Measurements from ENCODE around the gene SERTAD2.

The SERTAD2 gene

DNA sequence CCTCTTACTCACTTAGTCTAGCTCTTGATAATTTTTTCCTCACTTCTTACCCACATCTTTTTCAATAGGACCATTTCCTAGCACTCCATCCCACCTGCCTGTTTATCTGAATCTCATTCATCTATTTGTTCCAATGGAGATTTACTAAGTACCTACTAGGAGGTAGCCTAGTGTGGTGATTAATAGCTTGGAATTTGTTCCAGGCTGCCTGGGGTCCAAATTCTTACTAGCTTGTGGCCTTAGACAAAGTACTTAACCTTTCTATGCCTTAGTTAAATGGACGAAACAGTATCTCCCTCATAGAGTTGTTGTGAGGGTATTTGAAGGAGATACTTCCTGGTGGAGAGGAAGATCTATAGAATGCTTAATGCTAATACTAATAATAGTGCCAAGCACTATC is 42.9 kb upstream of the SERTAD2 start:
- TF ChIP-seq, protein P1, sequence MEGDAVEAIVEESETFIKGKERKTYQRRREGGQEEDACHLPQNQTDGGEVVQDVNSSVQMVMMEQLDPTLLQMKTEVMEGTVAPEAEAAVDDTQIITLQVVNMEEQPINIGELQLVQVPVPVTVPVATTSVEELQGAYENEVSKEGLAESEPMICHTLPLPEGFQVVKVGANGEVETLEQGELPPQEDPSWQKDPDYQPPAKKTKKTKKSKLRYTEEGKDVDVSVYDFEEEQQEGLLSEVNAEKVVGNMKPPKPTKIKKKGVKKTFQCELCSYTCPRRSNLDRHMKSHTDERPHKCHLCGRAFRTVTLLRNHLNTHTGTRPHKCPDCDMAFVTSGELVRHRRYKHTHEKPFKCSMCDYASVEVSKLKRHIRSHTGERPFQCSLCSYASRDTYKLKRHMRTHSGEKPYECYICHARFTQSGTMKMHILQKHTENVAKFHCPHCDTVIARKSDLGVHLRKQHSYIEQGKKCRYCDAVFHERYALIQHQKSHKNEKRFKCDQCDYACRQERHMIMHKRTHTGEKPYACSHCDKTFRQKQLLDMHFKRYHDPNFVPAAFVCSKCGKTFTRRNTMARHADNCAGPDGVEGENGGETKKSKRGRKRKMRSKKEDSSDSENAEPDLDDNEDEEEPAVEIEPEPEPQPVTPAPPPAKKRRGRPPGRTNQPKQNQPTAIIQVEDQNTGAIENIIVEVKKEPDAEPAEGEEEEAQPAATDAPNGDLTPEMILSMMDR (IDR thresholded peaks at IDR 0.05) = no peak
- Histone ChIP-seq H3K27ac (no peak overlapping the region), H3K4me3 (no peak overlapping the region)
- DNase-seq (ENCODE audit: low spot score) = no peak

DNA sequence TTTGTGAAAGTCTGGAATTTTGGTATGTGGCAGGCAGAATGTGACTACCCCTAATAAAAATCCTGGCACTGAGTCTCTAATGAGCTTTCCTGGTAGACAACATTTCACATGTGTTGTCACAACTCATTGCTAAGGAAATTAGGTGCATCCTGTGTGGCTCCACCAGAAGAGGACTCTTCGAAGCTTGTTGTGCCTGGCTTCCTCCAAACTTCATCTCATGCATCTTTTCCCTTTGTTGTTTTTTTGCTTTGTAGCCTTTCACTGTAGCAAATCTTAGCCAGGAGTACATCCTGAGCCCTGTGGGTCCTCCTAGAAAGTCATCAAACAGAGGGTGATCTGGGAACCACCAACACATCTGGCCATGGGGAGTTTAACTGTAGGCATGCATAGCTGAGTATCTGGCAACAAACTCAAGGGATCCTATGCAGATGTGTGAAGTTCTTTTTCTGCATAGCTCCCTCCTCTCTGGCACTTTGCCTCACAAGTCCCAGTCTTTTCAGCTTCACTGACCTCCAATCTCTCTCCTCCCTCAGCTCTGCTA is 42.1 kb upstream of the SERTAD2 start:
- no peak overlapping the region for H3K27ac ChIP-seq
- H3K4me3 ChIP-seq = no peak overlapping the region
- TF ChIP-seq, protein P1 (IDR thresholded peaks at IDR 0.05) = no peak
- DNase-seq (ENCODE audit: low spot score) = no peak

DNA sequence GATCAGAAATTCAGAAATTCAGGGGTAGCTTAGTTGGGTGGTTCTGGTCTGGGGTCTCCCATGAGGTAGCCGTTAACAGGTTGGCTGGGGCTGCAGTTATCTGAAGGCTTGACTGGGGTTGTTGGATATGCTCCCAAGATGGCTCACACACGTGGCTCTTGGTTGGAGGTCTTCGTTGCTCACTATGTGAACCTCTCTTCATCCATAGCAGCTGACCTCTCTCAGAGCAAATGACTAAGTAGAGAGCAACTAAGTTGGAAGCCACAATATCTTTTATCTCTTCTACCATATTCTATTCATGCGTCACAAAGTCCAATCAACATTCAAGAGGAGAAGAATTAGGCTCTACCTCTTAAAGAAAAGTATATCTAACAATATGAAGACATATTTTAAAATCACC is 38.7 kb upstream of the SERTAD2 start:
- H3K4me3 ChIP-seq = no peak overlapping the region
- no peak for DNase-seq (ENCODE audit: low spot score)
- H3K27ac ChIP-seq = no peak overlapping the region
- TF ChIP-seq, protein P1 (IDR thresholded peaks at IDR 0.05) = no peak

DNA sequence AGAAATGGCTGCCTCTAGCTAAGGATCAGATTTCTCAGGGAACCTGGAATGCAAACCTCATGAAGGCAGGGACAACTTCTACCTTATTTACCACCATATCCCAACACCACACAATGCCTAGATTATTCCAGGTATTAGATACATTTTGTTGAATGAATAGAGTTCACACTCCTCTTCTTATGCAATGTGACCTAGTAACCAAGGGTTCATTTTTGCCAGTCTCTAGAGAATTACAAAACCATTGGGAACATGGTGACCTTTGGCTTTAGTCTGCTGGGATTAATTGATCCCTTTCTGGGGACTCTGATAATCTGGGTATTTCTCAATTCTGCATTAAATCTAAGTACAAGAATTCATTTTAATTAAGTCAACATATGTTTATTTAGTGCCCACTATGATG is 35.2 kb upstream of the SERTAD2 start:
- TF ChIP-seq, protein P1 (IDR thresholded peaks at IDR 0.05) = no peak
- Histone ChIP-seq H3K27ac (no peak overlapping the region), H3K4me3 (no peak overlapping the region)
- DNase-seq (ENCODE audit: low spot score) = no peak

DNA sequence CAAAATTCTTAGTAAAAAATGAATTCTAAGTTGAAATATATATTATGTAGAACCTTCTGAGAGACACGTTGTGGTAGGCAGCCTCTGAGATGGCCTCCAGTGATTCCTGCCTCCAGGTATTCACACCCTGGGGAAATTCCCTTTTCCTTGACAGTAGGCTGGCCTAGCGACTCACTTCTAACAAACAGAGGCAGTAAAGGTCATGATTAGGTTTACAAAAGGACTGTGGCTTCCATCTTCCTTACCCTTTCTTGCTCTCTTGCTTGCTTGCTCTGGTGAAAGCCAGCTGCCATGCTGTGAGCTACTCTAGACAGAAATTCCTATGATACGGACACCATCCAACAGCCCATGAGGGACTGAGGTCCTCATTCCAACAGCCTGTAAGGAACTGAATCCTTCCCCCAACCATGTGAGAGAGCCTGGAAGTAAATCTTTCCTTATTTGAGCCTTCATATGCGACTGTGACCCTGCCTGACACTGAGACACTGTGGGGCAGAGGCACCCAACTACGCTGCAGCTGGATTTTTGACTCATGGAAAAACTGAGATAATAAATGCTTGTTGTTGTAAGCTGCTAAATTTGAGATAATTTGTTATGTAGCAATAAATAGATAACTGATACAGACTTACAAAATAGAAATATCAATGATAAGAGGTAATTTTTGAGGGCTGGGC is 32.7 kb upstream of the SERTAD2 start:
- Histone ChIP-seq H3K4me3 (no peak overlapping the region), H3K27ac (no peak overlapping the region)
- no peak for DNase-seq (ENCODE audit: low spot score)
- TF ChIP-seq, protein P1 (IDR thresholded peaks at IDR 0.05) = no peak

DNA sequence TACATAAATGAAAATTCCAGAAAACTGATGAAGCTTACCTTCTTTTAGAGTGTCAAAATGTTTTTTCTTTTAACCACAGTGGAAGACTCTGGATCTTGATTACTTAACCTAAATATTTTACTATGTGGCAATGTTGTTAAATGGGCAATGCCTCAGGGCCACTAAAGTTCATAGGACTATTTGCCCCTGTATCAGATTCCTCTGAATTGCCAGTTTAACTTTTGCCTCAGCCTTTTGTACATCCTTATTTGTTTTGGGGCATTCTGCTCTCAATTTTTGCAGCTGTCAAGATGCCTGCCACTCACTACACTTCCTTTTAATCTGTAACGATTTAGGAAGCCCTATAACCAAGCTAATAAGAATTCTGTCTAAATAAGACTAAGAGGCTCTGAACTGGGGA is 31.7 kb upstream of the SERTAD2 start:
- Histone ChIP-seq H3K4me3 (no peak overlapping the region), H3K27ac (no peak overlapping the region)
- DNase-seq (ENCODE audit: low spot score) = no peak
- TF ChIP-seq, protein P1 (IDR thresholded peaks at IDR 0.05) = no peak

Data from coronary artery (tissue), 2 donors.